Measurements from ENCODE around the gene FUBP1. TPM values are rescaled to one million over a fixed set of nuclear protein-coding genes. Genes with fewer than 3 reads are reported as not detected.

The FUBP1 gene
- total and polyA plus RNA-seq, 9 of the 15 experiments (the other 6 are each of a cell fraction or from before 2014, with no cell fraction given): 104 to 294 (median 213) TPM

GRCh38 chr1:78006521-78006920, 27.6 kb upstream of the FUBP1 start:
- in situ Hi-C loops (cut with MboI): loop anchor here (10.0 kb wide), 1 partner anchor 108 kb away; no protein-coding TSS in a partner anchor
- TF ChIP-seq E4F1 (CRISPR knock-in tag; IDR thresholded peaks at IDR 0.05; ENCODE audit: borderline replicate concordance) (0 out of 2 replicates have a peak, but pooled peaks have one; percentile 22), ZNF592 (IDR thresholded peaks at IDR 0.05) (0 out of 2 replicates have a peak, but pooled peaks have one; percentile 20), FOXK2 (conservative IDR thresholded peaks at IDR 0.05 in 1 of 2, IDR thresholded peaks at IDR 0.05 in 1 of 2; ENCODE audit: low read depth in 2 of 2) (no peak), SMC3 (conservative IDR thresholded peaks at IDR 0.05; ENCODE audit: insufficient read depth, low read depth, low read length) (no peak), MLLT1 (IDR thresholded peaks at IDR 0.05) (peak; percentile 26 to 33; a peak in 2 of 4 replicates), FOXA3 (CRISPR knock-in tag; conservative IDR thresholded peaks at IDR 0.05 in 1 of 2, IDR thresholded peaks at IDR 0.05 in 1 of 2) (peak in 1 of 2 experiments; percentile 45; a peak in 1 of 4 replicates)
- Histone ChIP-seq H3K4me1 (replicated peaks in 1 of 2; ENCODE audit: control insufficient read depth in 2 of 2, insufficient read depth in 2 of 2, low read length in 2 of 2) (peaks cover 0 to 7% of the 10 kb centered on the region in 2 experiments; a peak in 3 of 5 replicates), H4K20me1 (replicated peaks; ENCODE audit: control insufficient read depth, insufficient read depth, low read length) (peaks cover 3% of the 10 kb centered on the region; the same call in 1 of the 2 replicates), H3K27me3 (ENCODE audit: control insufficient read depth in 2 of 2, insufficient read depth in 2 of 2, low read length in 2 of 2) (no peaks in the 10 kb centered on the region), H2AFZ (ENCODE audit: low read depth, low read length) (no peak overlapping the region), H3K4me3 (peak overlapping the region; percentile 49), H3K9ac (ENCODE audit: insufficient read depth in 1 of 2, low read depth in 2 of 2, low read length in 2 of 2) (peak overlapping the region in 1 of 2 experiments; percentile 88; a peak in 3 of 4 replicates), H3K4me2 (ENCODE audit: insufficient read depth, low read length) (peak overlapping the region; percentile 79; the same call in 1 of the 2 replicates), H3K79me2 (ENCODE audit: control insufficient read depth, insufficient read depth, low read length) (peaks cover 87% of the 10 kb centered on the region), H3K36me3 (ENCODE audit: control insufficient read depth, insufficient read depth, low read length) (no peaks in the 10 kb centered on the region; the same call in 2 of the 3 replicates), H3K9me3 (replicated peaks; ENCODE audit: control insufficient read depth, insufficient read depth, low read depth, low read length) (no peaks in the 10 kb centered on the region), H3K27ac (ENCODE audit: extremely low read depth, low read depth, low read length) (peak overlapping the region; percentile 96; the same call in 2 of the 3 replicates), H3K9me1 (ENCODE audit: control insufficient read depth, insufficient read depth, low read length) (no peaks in the 10 kb centered on the region)
- FAIRE-seq: no peak
- ATAC-seq: peak; percentile 4
- BruUV-seq (replicated peaks): no TSS peak
- ChIA-PET CTCF (ENCODE audit: low intra/inter-chr PET ratio) (no interaction called here), POLR2A (interaction anchor here (0.5 to 10.5 kb wide), 10 partner anchors 8 to 123 kb away, joined by 3 to 199 read pairs (median 10); partner anchors contain the start of gene FUBP1)
- DNase-seq (ENCODE audit: extremely low read depth in 1 of 4, low spot score in 3 of 4): peak in 1 of 4 experiments; percentile 29
- intact Hi-C loops (cut with micrococcal nuclease): loop anchor here (5.0 kb wide), 1 partner anchor 249 kb away; the partner anchor contains the start of gene USP33
